ENCODE measurements around the gene COL4A2.

COL4A2 gene

DNA sequence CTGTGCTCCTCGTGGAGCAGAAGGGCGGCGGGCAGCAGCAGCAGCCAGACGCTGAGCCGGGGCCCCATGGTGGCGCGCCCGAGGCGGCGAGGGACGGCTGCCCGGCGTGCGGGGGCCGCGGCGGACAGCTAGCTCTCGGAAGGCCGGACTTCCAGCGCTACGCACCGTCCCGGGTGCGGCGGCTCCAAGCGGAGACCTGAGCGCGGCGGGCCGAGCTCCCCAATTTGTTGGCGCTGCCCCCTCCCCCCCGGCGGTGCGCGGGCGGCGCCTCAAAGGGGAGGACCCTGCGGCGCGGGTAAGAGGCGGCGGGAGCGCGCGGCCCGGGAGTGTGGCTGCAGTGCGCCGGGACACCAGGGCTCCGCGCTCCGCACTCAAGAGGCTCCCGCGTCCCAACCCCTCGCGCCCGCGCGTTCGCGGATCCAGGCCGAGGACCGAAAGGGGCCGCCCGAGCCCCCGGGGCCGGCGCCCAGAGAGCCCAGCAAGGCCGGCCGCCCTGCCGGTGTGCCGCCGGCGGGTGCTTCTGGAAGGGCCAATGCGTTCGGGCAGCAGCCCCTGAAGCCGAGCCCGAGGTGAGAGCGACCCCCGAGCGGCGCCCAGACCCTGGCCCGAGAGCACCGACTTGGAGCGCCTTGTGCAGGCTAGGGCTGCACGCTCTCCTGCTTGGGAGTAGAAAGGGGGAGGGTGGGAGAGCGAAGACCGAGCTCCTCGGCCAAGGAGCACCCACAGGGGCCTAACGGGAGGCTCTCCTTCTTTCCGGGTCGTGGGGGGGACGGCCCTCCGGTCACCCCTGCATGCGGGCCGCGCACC lies at the start of gene COL4A2, which contains the start of gene COL4A1:
COL4A2 (plus strand) TSS at position 325 of the 807 bp plus-strand sequence. CDS start 620 bp downstream, outside the sequence.
COL4A1 (minus strand) TSS at position 198 of the 807 bp plus-strand sequence; CDS start at position 68, 130 bp downstream.
- TF ChIP-seq, protein P1, sequence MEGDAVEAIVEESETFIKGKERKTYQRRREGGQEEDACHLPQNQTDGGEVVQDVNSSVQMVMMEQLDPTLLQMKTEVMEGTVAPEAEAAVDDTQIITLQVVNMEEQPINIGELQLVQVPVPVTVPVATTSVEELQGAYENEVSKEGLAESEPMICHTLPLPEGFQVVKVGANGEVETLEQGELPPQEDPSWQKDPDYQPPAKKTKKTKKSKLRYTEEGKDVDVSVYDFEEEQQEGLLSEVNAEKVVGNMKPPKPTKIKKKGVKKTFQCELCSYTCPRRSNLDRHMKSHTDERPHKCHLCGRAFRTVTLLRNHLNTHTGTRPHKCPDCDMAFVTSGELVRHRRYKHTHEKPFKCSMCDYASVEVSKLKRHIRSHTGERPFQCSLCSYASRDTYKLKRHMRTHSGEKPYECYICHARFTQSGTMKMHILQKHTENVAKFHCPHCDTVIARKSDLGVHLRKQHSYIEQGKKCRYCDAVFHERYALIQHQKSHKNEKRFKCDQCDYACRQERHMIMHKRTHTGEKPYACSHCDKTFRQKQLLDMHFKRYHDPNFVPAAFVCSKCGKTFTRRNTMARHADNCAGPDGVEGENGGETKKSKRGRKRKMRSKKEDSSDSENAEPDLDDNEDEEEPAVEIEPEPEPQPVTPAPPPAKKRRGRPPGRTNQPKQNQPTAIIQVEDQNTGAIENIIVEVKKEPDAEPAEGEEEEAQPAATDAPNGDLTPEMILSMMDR (IDR thresholded peaks at IDR 0.05; ENCODE audit: low read depth, low read length, missing control alignments), result no peak
- no peak for DNase-seq (ENCODE audit: low read depth)
- H3K4me3 ChIP-seq (ENCODE audit: low read depth, low read length), result no peak within 1 kb of the TSS

DNA sequence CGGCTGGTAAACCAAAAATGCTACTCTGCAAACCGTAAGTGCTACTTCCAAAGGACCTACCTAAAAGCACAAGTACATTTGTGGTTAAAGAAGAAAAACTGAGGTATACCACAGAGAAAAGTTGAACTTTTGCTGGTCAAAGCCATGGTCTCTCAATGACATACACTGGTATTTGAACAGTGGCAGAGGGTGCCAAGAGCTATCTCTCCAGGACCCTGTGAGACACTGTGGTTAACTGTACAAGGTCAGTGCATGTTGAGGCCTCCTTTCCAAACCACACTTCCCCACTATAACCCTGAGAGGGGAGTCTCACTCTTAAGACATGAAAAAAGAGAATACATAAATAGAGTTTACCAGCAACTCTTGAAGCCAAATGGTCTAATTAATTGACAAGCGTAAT lies 49.7 kb upstream of the COL4A2 start:
- no peak overlapping the region for H3K4me3 ChIP-seq (ENCODE audit: low read depth, low read length)
- TF ChIP-seq, protein P1 (IDR thresholded peaks at IDR 0.05; ENCODE audit: low read depth, low read length, missing control alignments), result no peak
- no peak for DNase-seq (ENCODE audit: low read depth)

DNA sequence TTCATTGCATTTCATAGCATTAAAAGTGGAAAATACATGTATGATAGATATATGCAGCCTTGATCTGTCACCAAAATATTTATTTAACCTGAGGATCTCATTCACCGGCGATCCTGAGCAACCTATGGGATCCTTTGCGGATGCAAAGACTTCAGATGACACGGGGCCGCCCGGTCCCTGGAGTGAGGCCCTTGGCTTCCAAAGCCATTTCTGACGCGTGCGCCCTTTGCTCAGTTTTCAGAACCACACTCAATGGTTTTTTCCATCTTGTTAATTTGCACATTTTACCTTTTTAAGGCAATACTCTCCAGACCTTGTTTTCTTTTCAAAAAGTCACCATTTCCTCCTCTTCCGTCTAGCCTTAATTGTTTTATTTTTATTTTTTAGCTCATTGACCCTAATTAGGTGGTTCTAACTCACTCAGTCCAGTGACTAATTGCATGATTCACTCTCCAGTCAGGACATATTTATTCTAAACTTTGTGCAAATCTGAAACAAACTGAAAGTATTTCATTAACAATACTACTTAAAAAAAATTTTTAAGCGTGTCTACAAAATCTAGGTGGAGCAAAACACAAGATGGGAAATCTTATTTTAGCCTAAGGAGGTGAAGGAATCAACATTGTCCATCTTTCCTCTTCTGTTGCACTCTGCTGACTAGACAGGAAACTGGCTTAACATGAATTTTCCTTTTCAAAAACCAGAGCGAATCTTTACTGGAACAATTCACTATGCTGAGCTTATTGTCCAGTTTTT lies 48.0 kb upstream of the COL4A2 start:
- TF ChIP-seq, protein P1 (IDR thresholded peaks at IDR 0.05; ENCODE audit: low read depth, low read length, missing control alignments), result no peak
- DNase-seq (ENCODE audit: low read depth), result no peak
- no peak overlapping the region for H3K4me3 ChIP-seq (ENCODE audit: low read depth, low read length)

DNA sequence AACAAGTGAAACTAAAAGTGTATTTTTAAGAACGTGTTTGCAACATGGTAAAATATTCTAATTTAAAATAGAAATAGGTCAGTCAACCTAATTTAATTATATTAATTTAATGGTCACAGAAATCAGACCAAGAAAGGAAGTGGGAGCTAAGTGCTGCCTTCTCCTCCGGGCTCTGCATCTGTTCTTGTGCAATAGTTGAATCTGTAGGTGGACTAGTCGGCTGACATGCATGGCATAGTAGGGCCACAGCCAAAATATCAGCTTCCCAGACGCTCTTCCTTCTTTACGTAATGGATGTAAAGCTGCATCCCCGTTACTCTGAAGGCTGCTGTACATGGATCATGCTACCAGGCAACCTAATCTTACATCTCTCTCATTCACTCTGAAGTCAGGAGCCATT lies 47.4 kb upstream of the COL4A2 start:
- no peak for DNase-seq (ENCODE audit: low read depth)
- no peak overlapping the region for H3K4me3 ChIP-seq (ENCODE audit: low read depth, low read length)
- TF ChIP-seq, protein P1 (IDR thresholded peaks at IDR 0.05; ENCODE audit: low read depth, low read length, missing control alignments), result no peak

DNA sequence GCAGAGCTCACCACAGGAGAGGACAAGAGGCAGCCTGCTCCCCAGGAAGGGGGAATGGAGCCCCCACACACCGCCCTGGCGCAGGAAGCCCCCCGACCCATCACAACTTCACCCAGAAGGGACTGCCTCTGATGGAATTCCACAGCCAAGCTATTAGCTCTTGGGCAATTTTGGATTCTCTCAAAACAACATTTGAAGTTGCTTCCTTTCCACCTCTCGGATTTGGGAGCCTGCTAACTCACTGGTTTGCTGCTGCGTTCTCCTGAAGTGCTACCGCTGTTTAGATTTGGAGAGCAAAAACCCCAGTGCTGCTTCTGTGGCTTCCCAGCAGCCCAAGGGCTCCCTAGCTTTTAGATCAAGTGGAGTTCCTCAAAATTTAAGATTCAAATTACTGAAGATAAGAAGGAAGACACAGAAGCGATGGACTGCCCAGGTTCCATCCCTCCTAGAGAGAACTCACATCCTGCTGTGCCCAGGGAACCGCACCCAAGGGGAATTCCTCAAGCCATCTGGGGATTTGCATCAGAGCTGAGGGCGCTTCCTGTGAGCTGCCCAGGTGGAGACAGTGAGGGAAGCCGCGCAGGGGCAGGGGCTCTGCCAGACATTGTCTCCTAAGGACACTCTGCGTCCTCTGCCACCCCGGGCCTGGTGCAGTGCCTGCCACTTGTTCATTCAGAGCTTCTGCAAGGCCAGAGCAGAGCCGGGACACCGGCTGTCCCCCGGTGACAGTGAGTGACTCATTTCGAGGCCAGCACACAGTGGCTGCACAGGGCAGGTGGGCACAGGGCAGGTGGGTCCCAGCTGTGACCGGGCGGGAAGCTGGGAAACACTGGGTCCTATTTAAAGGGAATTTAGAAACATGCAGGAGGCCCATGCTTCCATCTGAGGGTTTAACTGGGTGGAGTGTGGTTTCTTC lies 45.7 kb upstream of the COL4A2 start:
- no peak overlapping the region for H3K4me3 ChIP-seq (ENCODE audit: low read depth, low read length)
- TF ChIP-seq, protein P1 (IDR thresholded peaks at IDR 0.05; ENCODE audit: low read depth, low read length, missing control alignments), result no peak
- no peak for DNase-seq (ENCODE audit: low read depth)

DNA sequence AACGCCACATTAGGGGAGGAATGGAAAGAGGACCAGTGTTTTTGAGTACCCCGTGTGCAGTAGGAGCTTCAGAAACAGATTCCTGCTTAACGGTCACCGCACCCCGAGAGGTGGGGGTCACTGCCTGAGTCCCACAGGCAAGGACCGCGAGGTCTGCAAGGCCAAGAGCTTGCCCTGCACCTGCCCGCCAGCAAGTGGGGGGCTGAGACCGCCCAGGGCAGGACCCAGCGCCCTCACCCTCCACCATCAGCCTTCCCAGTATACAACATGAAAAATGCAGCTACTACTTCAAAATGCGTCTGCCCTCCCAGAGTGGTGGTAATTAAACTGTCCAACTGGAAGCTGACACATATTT lies 45.0 kb upstream of the COL4A2 start:
- TF ChIP-seq, protein P1 (IDR thresholded peaks at IDR 0.05; ENCODE audit: low read depth, low read length, missing control alignments), result no peak
- H3K4me3 ChIP-seq (ENCODE audit: low read depth, low read length), result no peak overlapping the region
- DNase-seq (ENCODE audit: low read depth), result no peak
